ENCODE measurements around the gene ZBTB39. TPM values are rescaled to one million over a fixed set of nuclear protein-coding genes. Genes with fewer than 3 reads are reported as not detected.

ZBTB39 gene
- total RNA-seq, 1 experiment from 2014 or later, result 10.7 TPM

GRCh38 chr12:57040211-57040610 is 33.9 kb upstream of the ZBTB39 start:
- Histone ChIP-seq H3K36me3 (ENCODE audit: insufficient read depth, low read length) (no peaks in the 10 kb centered on the region), H3K4me1 (ENCODE audit: low read length) (no peaks in the 10 kb centered on the region), H3K4me2 (ENCODE audit: low read depth, low read length, poor library complexity, severe bottlenecking) (no peak overlapping the region), H3K4me3 (ENCODE audit: low read length) (no peak overlapping the region), H3K27ac (ENCODE audit: low read length) (no peak overlapping the region), H2AFZ (ENCODE audit: low read length) (no peak overlapping the region), H4K20me1 (ENCODE audit: insufficient read depth, low read depth, low read length) (0 out of 2 replicates have a peak, but pooled peaks cover 4% of the 10 kb centered on the region), H3K27me3 (ENCODE audit: low read length) (no peaks in the 10 kb centered on the region), H3K79me2 (ENCODE audit: low read length) (no peaks in the 10 kb centered on the region), H3K9me3 (ENCODE audit: low read length) (no peaks in the 10 kb centered on the region), H3K9ac (ENCODE audit: low read length) (no peak overlapping the region), H3K9me2 (replicated peaks; ENCODE audit: insufficient read depth, low read length) (no peaks in the 10 kb centered on the region)
- no peak for DNase-seq

GRCh38 chr12:57039016-57039798 is 32.9 kb upstream of the ZBTB39 start:
- H3K36me3 ChIP-seq (ENCODE audit: insufficient read depth, low read length), result no peaks in the 10 kb centered on the region
- H3K9me2 ChIP-seq (replicated peaks; ENCODE audit: insufficient read depth, low read length), result no peaks in the 10 kb centered on the region
- no peak overlapping the region for H3K4me3 ChIP-seq (ENCODE audit: low read length)
- no peaks in the 10 kb centered on the region for H3K79me2 ChIP-seq (ENCODE audit: low read length)
- H3K27me3 ChIP-seq (ENCODE audit: low read length), result no peaks in the 10 kb centered on the region
- H3K9me3 ChIP-seq (ENCODE audit: low read length), result no peaks in the 10 kb centered on the region
- DNase-seq, result no peak
- H3K9ac ChIP-seq (ENCODE audit: low read length), result no peak overlapping the region
- no peak overlapping the region for H3K27ac ChIP-seq (ENCODE audit: low read length)
- no peak overlapping the region for H2AFZ ChIP-seq (ENCODE audit: low read length)
- H3K4me2 ChIP-seq (ENCODE audit: low read depth, low read length, poor library complexity, severe bottlenecking), result no peak overlapping the region
- 0 out of 2 replicates have a peak, but pooled peaks cover 4% of the 10 kb centered on the region for H4K20me1 ChIP-seq (ENCODE audit: insufficient read depth, low read depth, low read length)
- no peaks in the 10 kb centered on the region for H3K4me1 ChIP-seq (ENCODE audit: low read length)

GRCh38 chr12:57037264-57037663 is 30.9 kb upstream of the ZBTB39 start:
- Histone ChIP-seq H3K36me3 (ENCODE audit: insufficient read depth, low read length) (no peaks in the 10 kb centered on the region), H4K20me1 (ENCODE audit: insufficient read depth, low read depth, low read length) (0 out of 2 replicates have a peak, but pooled peaks cover 4% of the 10 kb centered on the region), H3K9me3 (ENCODE audit: low read length) (no peaks in the 10 kb centered on the region), H3K27me3 (ENCODE audit: low read length) (no peaks in the 10 kb centered on the region), H3K27ac (ENCODE audit: low read length) (no peak overlapping the region), H2AFZ (ENCODE audit: low read length) (no peak overlapping the region), H3K4me3 (ENCODE audit: low read length) (no peak overlapping the region), H3K4me2 (ENCODE audit: low read depth, low read length, poor library complexity, severe bottlenecking) (no peak overlapping the region), H3K4me1 (ENCODE audit: low read length) (no peaks in the 10 kb centered on the region), H3K79me2 (ENCODE audit: low read length) (no peaks in the 10 kb centered on the region), H3K9me2 (replicated peaks; ENCODE audit: insufficient read depth, low read length) (no peaks in the 10 kb centered on the region), H3K9ac (ENCODE audit: low read length) (no peak overlapping the region)
- no peak for DNase-seq

GRCh38 chr12:57033431-57033830 is 27.1 kb upstream of the ZBTB39 start:
- Histone ChIP-seq H3K36me3 (ENCODE audit: insufficient read depth, low read length) (no peaks in the 10 kb centered on the region), H3K4me1 (ENCODE audit: low read length) (peaks cover 8% of the 10 kb centered on the region), H2AFZ (ENCODE audit: low read length) (no peak overlapping the region), H3K4me2 (ENCODE audit: low read depth, low read length, poor library complexity, severe bottlenecking) (no peak overlapping the region), H3K9ac (ENCODE audit: low read length) (no peak overlapping the region), H3K27me3 (ENCODE audit: low read length) (no peaks in the 10 kb centered on the region), H4K20me1 (ENCODE audit: insufficient read depth, low read depth, low read length) (no peaks in the 10 kb centered on the region), H3K79me2 (ENCODE audit: low read length) (no peaks in the 10 kb centered on the region), H3K9me3 (ENCODE audit: low read length) (no peaks in the 10 kb centered on the region), H3K4me3 (ENCODE audit: low read length) (no peak overlapping the region), H3K27ac (ENCODE audit: low read length) (no peak overlapping the region), H3K9me2 (replicated peaks; ENCODE audit: insufficient read depth, low read length) (no peaks in the 10 kb centered on the region)
- DNase-seq, result no peak

GRCh38 chr12:57031789-57032188 is 25.4 kb upstream of the ZBTB39 start:
- no peaks in the 10 kb centered on the region for H3K27me3 ChIP-seq (ENCODE audit: low read length)
- no peak for DNase-seq
- H2AFZ ChIP-seq (ENCODE audit: low read length), result no peak overlapping the region
- no peak overlapping the region for H3K4me3 ChIP-seq (ENCODE audit: low read length)
- no peaks in the 10 kb centered on the region for H4K20me1 ChIP-seq (ENCODE audit: insufficient read depth, low read depth, low read length)
- H3K9me2 ChIP-seq (replicated peaks; ENCODE audit: insufficient read depth, low read length), result no peaks in the 10 kb centered on the region
- H3K79me2 ChIP-seq (ENCODE audit: low read length), result no peaks in the 10 kb centered on the region
- H3K9me3 ChIP-seq (ENCODE audit: low read length), result no peaks in the 10 kb centered on the region
- no peak overlapping the region for H3K4me2 ChIP-seq (ENCODE audit: low read depth, low read length, poor library complexity, severe bottlenecking)
- no peaks in the 10 kb centered on the region for H3K36me3 ChIP-seq (ENCODE audit: insufficient read depth, low read length)
- H3K9ac ChIP-seq (ENCODE audit: low read length), result no peak overlapping the region
- peaks cover 8% of the 10 kb centered on the region for H3K4me1 ChIP-seq (ENCODE audit: low read length)
- no peak overlapping the region for H3K27ac ChIP-seq (ENCODE audit: low read length)

GRCh38 chr12:57031138-57031725 is 24.9 kb upstream of the ZBTB39 start:
- no peaks in the 10 kb centered on the region for H3K9me3 ChIP-seq (ENCODE audit: low read length)
- no peaks in the 10 kb centered on the region for H4K20me1 ChIP-seq (ENCODE audit: insufficient read depth, low read depth, low read length)
- peak; percentile 48 for DNase-seq
- no peak overlapping the region for H3K9ac ChIP-seq (ENCODE audit: low read length)
- peak overlapping the region; percentile 9 for H3K4me2 ChIP-seq (ENCODE audit: low read depth, low read length, poor library complexity, severe bottlenecking)
- H3K9me2 ChIP-seq (replicated peaks; ENCODE audit: insufficient read depth, low read length), result no peaks in the 10 kb centered on the region
- H3K79me2 ChIP-seq (ENCODE audit: low read length), result no peaks in the 10 kb centered on the region
- H3K27ac ChIP-seq (ENCODE audit: low read length), result no peak overlapping the region
- H3K4me1 ChIP-seq (ENCODE audit: low read length), result peaks cover 8% of the 10 kb centered on the region
- H2AFZ ChIP-seq (ENCODE audit: low read length), result peak overlapping the region; percentile 43; the same call in 1 of the 2 replicates
- H3K36me3 ChIP-seq (ENCODE audit: insufficient read depth, low read length), result no peaks in the 10 kb centered on the region
- H3K27me3 ChIP-seq (ENCODE audit: low read length), result no peaks in the 10 kb centered on the region
- no peak overlapping the region for H3K4me3 ChIP-seq (ENCODE audit: low read length)

GRCh38 chr12:57029457-57029856 is 23.1 kb upstream of the ZBTB39 start:
- H3K9ac ChIP-seq (ENCODE audit: low read length), result no peak overlapping the region
- DNase-seq, result no peak
- H3K27me3 ChIP-seq (ENCODE audit: low read length), result no peaks in the 10 kb centered on the region
- no peak overlapping the region for H2AFZ ChIP-seq (ENCODE audit: low read length)
- no peak overlapping the region for H3K27ac ChIP-seq (ENCODE audit: low read length)
- H3K79me2 ChIP-seq (ENCODE audit: low read length), result no peaks in the 10 kb centered on the region
- no peaks in the 10 kb centered on the region for H3K9me2 ChIP-seq (replicated peaks; ENCODE audit: insufficient read depth, low read length)
- H4K20me1 ChIP-seq (ENCODE audit: insufficient read depth, low read depth, low read length), result no peaks in the 10 kb centered on the region
- H3K36me3 ChIP-seq (ENCODE audit: insufficient read depth, low read length), result no peaks in the 10 kb centered on the region
- H3K4me3 ChIP-seq (ENCODE audit: low read length), result no peak overlapping the region
- H3K4me2 ChIP-seq (ENCODE audit: low read depth, low read length, poor library complexity, severe bottlenecking), result no peak overlapping the region
- peaks cover 8% of the 10 kb centered on the region for H3K4me1 ChIP-seq (ENCODE audit: low read length)
- no peaks in the 10 kb centered on the region for H3K9me3 ChIP-seq (ENCODE audit: low read length)

GRCh38 chr12:57027805-57028153 is 21.4 kb upstream of the ZBTB39 start:
- H3K9me2 ChIP-seq (replicated peaks; ENCODE audit: insufficient read depth, low read length), result no peaks in the 10 kb centered on the region
- H4K20me1 ChIP-seq (ENCODE audit: insufficient read depth, low read depth, low read length), result no peaks in the 10 kb centered on the region
- no peaks in the 10 kb centered on the region for H3K79me2 ChIP-seq (ENCODE audit: low read length)
- H2AFZ ChIP-seq (ENCODE audit: low read length), result no peak overlapping the region
- H3K4me2 ChIP-seq (ENCODE audit: low read depth, low read length, poor library complexity, severe bottlenecking), result no peak overlapping the region
- no peaks in the 10 kb centered on the region for H3K9me3 ChIP-seq (ENCODE audit: low read length)
- H3K4me3 ChIP-seq (ENCODE audit: low read length), result no peak overlapping the region
- DNase-seq, result no peak
- H3K27me3 ChIP-seq (ENCODE audit: low read length), result no peaks in the 10 kb centered on the region
- no peak overlapping the region for H3K9ac ChIP-seq (ENCODE audit: low read length)
- no peak overlapping the region for H3K27ac ChIP-seq (ENCODE audit: low read length)
- H3K36me3 ChIP-seq (ENCODE audit: insufficient read depth, low read length), result no peaks in the 10 kb centered on the region
- peaks cover 8% of the 10 kb centered on the region for H3K4me1 ChIP-seq (ENCODE audit: low read length)
